Chondrocyte (in vitro differentiated cells): ENCODE results near the gene ABCA13. TPM values are rescaled to one million over a fixed set of nuclear protein-coding genes. Genes with fewer than 3 reads are reported as not detected.

ENCODE experiments used
- DNase-seq: peaks from one replicate; pipeline ENCODE4 v3.0.0; 2021; ENCODE audit warnings: mixed read lengths, low spot score
- H3K27ac Mint-ChIP-seq: one replicate; pipeline ENCODE4 v1.8.0; 2021; ENCODE audit warnings: mild to moderate bottlenecking, moderate library complexity, mixed read lengths; ENCODE audit not compliant: unreplicated experiment
- H3K27me3 Mint-ChIP-seq: 2 replicates; pipeline ENCODE4 v1.8.0; 2021; ENCODE audit warnings: low read depth, mixed read lengths
- H3K36me3 Mint-ChIP-seq: 2 replicates; pipeline ENCODE4 v1.8.0; 2021; ENCODE audit warnings: low read depth, mixed read lengths
- H3K4me1 Mint-ChIP-seq: 2 replicates; pipeline ENCODE4 v1.8.0; 2021; ENCODE audit warnings: low read depth, mild to moderate bottlenecking, mixed read lengths
- H3K4me3 Mint-ChIP-seq: one replicate; pipeline ENCODE4 v1.8.0; 2021; ENCODE audit warnings: mild to moderate bottlenecking, moderate library complexity, mixed read lengths; ENCODE audit not compliant: unreplicated experiment
- H3K9me3 Mint-ChIP-seq: 2 replicates; pipeline ENCODE4 v1.8.0; 2021; ENCODE audit warnings: low read depth, mixed read lengths
- total RNA-seq: library from RNA; stranded (reverse); gene quantifications from 3 replicates; pipeline ENCODE4 v1.2.1, GENCODE V29; 2021
- TF ChIP-seq, protein P1 (sequence below): fragments of 200-600 bp; sonication (generic); IDR thresholded peaks from 2 replicates; pipeline ENCODE4 v1.5.0; 2021; ENCODE audit warnings: antibody characterized with exemption, mild to moderate bottlenecking, moderate library complexity

ABCA13 gene
- total RNA-seq, 1 donor from 2014 or later = 0.07 TPM

DNA sequence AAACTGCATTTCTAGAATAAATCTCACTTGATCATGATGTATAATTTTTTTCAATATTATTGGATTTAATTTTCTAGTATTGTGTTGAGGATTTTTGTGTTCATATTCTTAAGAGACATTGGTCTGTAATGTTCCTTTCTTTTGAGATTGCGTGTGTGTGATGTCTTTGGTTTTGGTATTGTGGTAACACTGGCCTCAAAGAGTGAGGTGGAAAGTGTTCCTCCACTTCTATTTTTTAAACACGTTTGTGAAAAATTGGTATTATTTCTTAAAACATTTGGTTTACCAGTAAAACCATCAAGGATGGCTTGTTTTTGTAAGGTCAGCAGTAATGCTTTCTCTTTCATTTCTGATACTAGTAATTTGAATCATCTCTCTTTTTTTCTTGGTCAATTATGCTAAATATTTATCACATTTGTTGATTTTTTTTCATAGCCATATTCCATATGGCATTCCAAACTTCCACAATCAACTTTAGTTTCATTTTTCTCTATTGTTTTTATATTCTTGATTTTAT lies 462.9 kb downstream of the ABCA13 start:
- H3K4me1 Mint-ChIP-seq = no peaks in the 10 kb centered on the region
- H3K4me3 Mint-ChIP-seq = no peak overlapping the region
- H3K9me3 Mint-ChIP-seq = peaks cover 2% of the 10 kb centered on the region
- no peak for DNase-seq
- no peak overlapping the region for H3K27ac Mint-ChIP-seq
- H3K27me3 Mint-ChIP-seq = peaks cover 2% of the 10 kb centered on the region
- TF ChIP-seq, protein P1, sequence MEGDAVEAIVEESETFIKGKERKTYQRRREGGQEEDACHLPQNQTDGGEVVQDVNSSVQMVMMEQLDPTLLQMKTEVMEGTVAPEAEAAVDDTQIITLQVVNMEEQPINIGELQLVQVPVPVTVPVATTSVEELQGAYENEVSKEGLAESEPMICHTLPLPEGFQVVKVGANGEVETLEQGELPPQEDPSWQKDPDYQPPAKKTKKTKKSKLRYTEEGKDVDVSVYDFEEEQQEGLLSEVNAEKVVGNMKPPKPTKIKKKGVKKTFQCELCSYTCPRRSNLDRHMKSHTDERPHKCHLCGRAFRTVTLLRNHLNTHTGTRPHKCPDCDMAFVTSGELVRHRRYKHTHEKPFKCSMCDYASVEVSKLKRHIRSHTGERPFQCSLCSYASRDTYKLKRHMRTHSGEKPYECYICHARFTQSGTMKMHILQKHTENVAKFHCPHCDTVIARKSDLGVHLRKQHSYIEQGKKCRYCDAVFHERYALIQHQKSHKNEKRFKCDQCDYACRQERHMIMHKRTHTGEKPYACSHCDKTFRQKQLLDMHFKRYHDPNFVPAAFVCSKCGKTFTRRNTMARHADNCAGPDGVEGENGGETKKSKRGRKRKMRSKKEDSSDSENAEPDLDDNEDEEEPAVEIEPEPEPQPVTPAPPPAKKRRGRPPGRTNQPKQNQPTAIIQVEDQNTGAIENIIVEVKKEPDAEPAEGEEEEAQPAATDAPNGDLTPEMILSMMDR = no peak
- no peaks in the 10 kb centered on the region for H3K36me3 Mint-ChIP-seq

GRCh38 chr7:48635796-48636195 lies 464.5 kb downstream of the ABCA13 start:
- no peaks in the 10 kb centered on the region for H3K4me1 Mint-ChIP-seq
- H3K4me3 Mint-ChIP-seq = no peak overlapping the region
- no peaks in the 10 kb centered on the region for H3K36me3 Mint-ChIP-seq
- H3K9me3 Mint-ChIP-seq = peaks cover 2% of the 10 kb centered on the region
- H3K27me3 Mint-ChIP-seq = no peaks in the 10 kb centered on the region
- no peak overlapping the region for H3K27ac Mint-ChIP-seq
- TF ChIP-seq, protein P1 = no peak
- no peak for DNase-seq

GRCh38 chr7:48636391-48637015 lies 465.2 kb downstream of the ABCA13 start:
- Mint-ChIP-seq H3K27ac (no peak overlapping the region), H3K36me3 (no peaks in the 10 kb centered on the region), H3K4me1 (no peaks in the 10 kb centered on the region), H3K4me3 (no peak overlapping the region), H3K9me3 (peaks cover 2% of the 10 kb centered on the region), H3K27me3 (no peaks in the 10 kb centered on the region)
- TF ChIP-seq, protein P1 = no peak
- DNase-seq = no peak

- no peak overlapping the region for H3K27ac Mint-ChIP-seq
- no peaks in the 10 kb centered on the region for H3K27me3 Mint-ChIP-seq
- TF ChIP-seq, protein P1 = no peak
- no peaks in the 10 kb centered on the region for H3K36me3 Mint-ChIP-seq
- H3K9me3 Mint-ChIP-seq = no peaks in the 10 kb centered on the region
- no peak for DNase-seq
- no peak overlapping the region for H3K4me3 Mint-ChIP-seq
- no peaks in the 10 kb centered on the region for H3K4me1 Mint-ChIP-seq
These were observed 466.1 kb downstream of the ABCA13 start for GRCh38 chr7:48637382-48637781.

GRCh38 chr7:48638041-48638440 lies 466.8 kb downstream of the ABCA13 start:
- Mint-ChIP-seq H3K9me3 (no peaks in the 10 kb centered on the region), H3K36me3 (no peaks in the 10 kb centered on the region), H3K4me3 (no peak overlapping the region), H3K4me1 (no peaks in the 10 kb centered on the region), H3K27ac (no peak overlapping the region), H3K27me3 (no peaks in the 10 kb centered on the region)
- no peak for DNase-seq
- TF ChIP-seq, protein P1 = no peak
